ENCODE results near the gene CCDC92B. TPM values are rescaled to one million over a fixed set of nuclear protein-coding genes. Genes with fewer than 3 reads are reported as not detected.

Gene CCDC92B
- total RNA-seq, 3 donors from 2014 or later (not counting 1 experiment from before 2014, with no cell fraction given) = not detected

- peaks cover 84 to 94% of the 10 kb centered on the region in 2 donors for H3K4me1 Mint-ChIP-seq
- Histone ChIP-seq H3K27ac (ENCODE audit: low read length) (no peak overlapping the region), H3K27me3 (ENCODE audit: control insufficient read depth, insufficient read depth, low read length) (no peaks in the 10 kb centered on the region), H3K9me3 (ENCODE audit: control insufficient read depth, insufficient read depth, low read length) (no peaks in the 10 kb centered on the region), H3K4me1 (ENCODE audit: control insufficient read depth, insufficient read depth, low read length) (peaks cover 80% of the 10 kb centered on the region), H3K36me3 (ENCODE audit: control insufficient read depth, insufficient read depth, low read length) (peaks cover 21% of the 10 kb centered on the region), H3K4me3 (ENCODE audit: low read length) (peak overlapping the region; percentile 72)
- peak overlapping the region; percentile 93 for H3K4me3 Mint-ChIP-seq
- intact Hi-C loops (cut with micrococcal nuclease) = no loop called here
- TF ChIP-seq, protein P1, sequence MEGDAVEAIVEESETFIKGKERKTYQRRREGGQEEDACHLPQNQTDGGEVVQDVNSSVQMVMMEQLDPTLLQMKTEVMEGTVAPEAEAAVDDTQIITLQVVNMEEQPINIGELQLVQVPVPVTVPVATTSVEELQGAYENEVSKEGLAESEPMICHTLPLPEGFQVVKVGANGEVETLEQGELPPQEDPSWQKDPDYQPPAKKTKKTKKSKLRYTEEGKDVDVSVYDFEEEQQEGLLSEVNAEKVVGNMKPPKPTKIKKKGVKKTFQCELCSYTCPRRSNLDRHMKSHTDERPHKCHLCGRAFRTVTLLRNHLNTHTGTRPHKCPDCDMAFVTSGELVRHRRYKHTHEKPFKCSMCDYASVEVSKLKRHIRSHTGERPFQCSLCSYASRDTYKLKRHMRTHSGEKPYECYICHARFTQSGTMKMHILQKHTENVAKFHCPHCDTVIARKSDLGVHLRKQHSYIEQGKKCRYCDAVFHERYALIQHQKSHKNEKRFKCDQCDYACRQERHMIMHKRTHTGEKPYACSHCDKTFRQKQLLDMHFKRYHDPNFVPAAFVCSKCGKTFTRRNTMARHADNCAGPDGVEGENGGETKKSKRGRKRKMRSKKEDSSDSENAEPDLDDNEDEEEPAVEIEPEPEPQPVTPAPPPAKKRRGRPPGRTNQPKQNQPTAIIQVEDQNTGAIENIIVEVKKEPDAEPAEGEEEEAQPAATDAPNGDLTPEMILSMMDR (IDR thresholded peaks at IDR 0.05) = no peak
- H3K27ac Mint-ChIP-seq = peak overlapping the region; percentile 73 to 88
- H3K9me3 Mint-ChIP-seq = no peaks in the 10 kb centered on the region
- DNase-seq = no peak
- H3K36me3 Mint-ChIP-seq = peaks cover 7% of the 10 kb centered on the region
- 47% methylated on average over 11 of the region's 11 CpGs for WGBS (ENCODE audit: insufficient coverage)
- H3K27me3 Mint-ChIP-seq (ENCODE audit: low read depth in 2 of 2) = no peaks in the 10 kb centered on the region
- ATAC-seq = no peak
Measured at GRCh38 chr17:2797637-2798036, 48.2 kb upstream of the CCDC92B start.

- H3K36me3 ChIP-seq (ENCODE audit: control insufficient read depth, insufficient read depth, low read length) = peaks cover 19% of the 10 kb centered on the region
- Mint-ChIP-seq H3K27ac (peak overlapping the region; percentile 73 to 88), H3K9me3 (no peaks in the 10 kb centered on the region), H3K4me3 (peak overlapping the region; percentile 93), H3K4me1 (peaks cover 84 to 94% of the 10 kb centered on the region in 2 donors), H3K27me3 (ENCODE audit: low read depth in 2 of 2) (no peaks in the 10 kb centered on the region), H3K36me3 (peaks cover 7% of the 10 kb centered on the region)
- DNase-seq (peak in 1 of 2 donors; percentile 39), ATAC-seq (no peak)
- intact Hi-C loops (cut with micrococcal nuclease) = no loop called here
- H3K4me3 ChIP-seq (ENCODE audit: low read length) = peak overlapping the region; percentile 72
- H3K9me3 ChIP-seq (ENCODE audit: control insufficient read depth, insufficient read depth, low read length) = no peaks in the 10 kb centered on the region
- WGBS (ENCODE audit: insufficient coverage) = 8% methylated on average over 11 of the region's 15 CpGs
- TF ChIP-seq, protein P1 (IDR thresholded peaks at IDR 0.05) = no peak
- no peaks in the 10 kb centered on the region for H3K27me3 ChIP-seq (ENCODE audit: control insufficient read depth, insufficient read depth, low read length)
- peaks cover 84% of the 10 kb centered on the region for H3K4me1 ChIP-seq (ENCODE audit: control insufficient read depth, insufficient read depth, low read length)
- no peak overlapping the region for H3K27ac ChIP-seq (ENCODE audit: low read length)
Measured at GRCh38 chr17:2797226-2797625, 47.8 kb upstream of the CCDC92B start.

- 1% methylated on average over 39 of the region's 39 CpGs for WGBS (ENCODE audit: insufficient coverage)
- Mint-ChIP-seq H3K36me3 (peaks cover under 1% of the 10 kb centered on the region), H3K27ac (peak within 1 kb of the TSS; percentile 73 to 88), H3K27me3 (ENCODE audit: low read depth in 2 of 2) (no peaks in the 10 kb centered on the region), H3K4me3 (peak within 1 kb of the TSS; percentile 93), H3K9me3 (no peaks in the 10 kb centered on the region), H3K4me1 (peaks cover 84 to 94% of the 10 kb centered on the region in 2 donors)
- Histone ChIP-seq H3K27me3 (ENCODE audit: control insufficient read depth, insufficient read depth, low read length) (no peaks in the 10 kb centered on the region), H3K9me3 (ENCODE audit: control insufficient read depth, insufficient read depth, low read length) (no peaks in the 10 kb centered on the region), H3K36me3 (ENCODE audit: control insufficient read depth, insufficient read depth, low read length) (peaks cover 12% of the 10 kb centered on the region), H3K27ac (ENCODE audit: low read length) (peak within 1 kb of the TSS; percentile 7), H3K4me3 (ENCODE audit: low read length) (peak within 1 kb of the TSS; percentile 72), H3K4me1 (ENCODE audit: control insufficient read depth, insufficient read depth, low read length) (peaks cover 85% of the 10 kb centered on the region)
- peak; percentile 70 to 88 for DNase-seq
- TF ChIP-seq, protein P1 (IDR thresholded peaks at IDR 0.05) = no peak
- intact Hi-C loops (cut with micrococcal nuclease) = loop anchor here (1.0 kb wide), 1 partner anchor 18 kb away; no protein-coding TSS in a partner anchor
- ATAC-seq = peak; percentile 62 to 90 (median 76)
Measured at GRCh38 chr17:2796164-2797125, 47.0 kb upstream of the CCDC92B start, which contains the start of gene RAP1GAP2. Gene RAP1GAP2 (plus strand): TSS chr17:2796438. CDS start chr17:2796528, 90 bp downstream.

Data from natural killer cell (primary cell).